Measurements from ENCODE around the gene SURF1.
"Not testable (repeated sequence)": the region's sequence is repeated elsewhere in the genome, so short reads cannot be mapped to it uniquely, and the experiment has no call there.

The SURF1 gene

GRCh38 chr9:133323991-133324703 lies 32.1 kb downstream of the SURF1 start:
- TF ChIP-seq POLR2A (IDR thresholded peaks at IDR 0.05; ENCODE audit: low read depth, low read length) (no peak), POLR2AphosphoS5 (IDR thresholded peaks at IDR 0.05; ENCODE audit: low read depth, low read length) (no peak), TAF1 (IDR thresholded peaks at IDR 0.05; ENCODE audit: borderline replicate concordance, low read depth, low read length) (no peak)
- no peak for FAIRE-seq
- DNase-seq (ENCODE audit: insufficient read length): no peak

- no peak for TF ChIP-seq POLR2A (IDR thresholded peaks at IDR 0.05; ENCODE audit: low read depth, low read length)
- no peak for TF ChIP-seq POLR2AphosphoS5 (IDR thresholded peaks at IDR 0.05; ENCODE audit: low read depth, low read length)
- no peak for TF ChIP-seq TAF1 (IDR thresholded peaks at IDR 0.05; ENCODE audit: borderline replicate concordance, low read depth, low read length)
- no peak for FAIRE-seq
- no peak for DNase-seq (ENCODE audit: insufficient read length)
Measured at GRCh38 chr9:133323211-133323610, 33.1 kb downstream of the SURF1 start.

GRCh38 chr9:133322701-133323100 lies 33.6 kb downstream of the SURF1 start:
- DNase-seq (ENCODE audit: insufficient read length): no peak
- TF ChIP-seq POLR2A (IDR thresholded peaks at IDR 0.05; ENCODE audit: low read depth, low read length) (no peak), POLR2AphosphoS5 (IDR thresholded peaks at IDR 0.05; ENCODE audit: low read depth, low read length) (no peak), TAF1 (IDR thresholded peaks at IDR 0.05; ENCODE audit: borderline replicate concordance, low read depth, low read length) (no peak)
- no peak for FAIRE-seq

- TF ChIP-seq TAF1 (IDR thresholded peaks at IDR 0.05; ENCODE audit: borderline replicate concordance, low read depth, low read length): no peak
- TF ChIP-seq POLR2AphosphoS5 (IDR thresholded peaks at IDR 0.05; ENCODE audit: low read depth, low read length): no peak
- TF ChIP-seq POLR2A (IDR thresholded peaks at IDR 0.05; ENCODE audit: low read depth, low read length): no peak
- DNase-seq (ENCODE audit: insufficient read length) (no peak), FAIRE-seq (no peak)
Measured at GRCh38 chr9:133321411-133321935, 34.8 kb downstream of the SURF1 start.

GRCh38 chr9:133320421-133320881 lies 35.8 kb downstream of the SURF1 start:
- no peak for TF ChIP-seq POLR2AphosphoS5 (IDR thresholded peaks at IDR 0.05; ENCODE audit: low read depth, low read length)
- TF ChIP-seq TAF1 (IDR thresholded peaks at IDR 0.05; ENCODE audit: borderline replicate concordance, low read depth, low read length): no peak
- no peak for TF ChIP-seq POLR2A (IDR thresholded peaks at IDR 0.05; ENCODE audit: low read depth, low read length)
- DNase-seq (ENCODE audit: insufficient read length) (no peak), FAIRE-seq (no peak)

GRCh38 chr9:133317551-133317950 lies 38.7 kb downstream of the SURF1 start:
- FAIRE-seq; DNase-seq (ENCODE audit: insufficient read length): not testable (repeated sequence)

- FAIRE-seq: no peak
- no peak for TF ChIP-seq POLR2A (IDR thresholded peaks at IDR 0.05; ENCODE audit: low read depth, low read length)
- no peak for DNase-seq (ENCODE audit: insufficient read length)
Measured at GRCh38 chr9:133315997-133316396, 40.3 kb downstream of the SURF1 start.

- TF ChIP-seq TAF1 (IDR thresholded peaks at IDR 0.05; ENCODE audit: borderline replicate concordance, low read depth, low read length): no peak
- no peak for TF ChIP-seq POLR2A (IDR thresholded peaks at IDR 0.05; ENCODE audit: low read depth, low read length)
- no peak for TF ChIP-seq POLR2AphosphoS5 (IDR thresholded peaks at IDR 0.05; ENCODE audit: low read depth, low read length)
- FAIRE-seq: no peak
- no peak for DNase-seq (ENCODE audit: insufficient read length)
Measured at GRCh38 chr9:133309608-133310007, 46.7 kb downstream of the SURF1 start.

GRCh38 chr9:133307301-133307700 lies 49.0 kb downstream of the SURF1 start:
- FAIRE-seq (no peak), DNase-seq (ENCODE audit: insufficient read length) (no peak)
- TF ChIP-seq POLR2AphosphoS5 (IDR thresholded peaks at IDR 0.05; ENCODE audit: low read depth, low read length): no peak
- TF ChIP-seq POLR2A (IDR thresholded peaks at IDR 0.05; ENCODE audit: low read depth, low read length): no peak
- no peak for TF ChIP-seq TAF1 (IDR thresholded peaks at IDR 0.05; ENCODE audit: borderline replicate concordance, low read depth, low read length)

- TF ChIP-seq TAF1 (IDR thresholded peaks at IDR 0.05; ENCODE audit: borderline replicate concordance, low read depth, low read length): no peak
- no peak for TF ChIP-seq POLR2AphosphoS5 (IDR thresholded peaks at IDR 0.05; ENCODE audit: low read depth, low read length)
- TF ChIP-seq POLR2A (IDR thresholded peaks at IDR 0.05; ENCODE audit: low read depth, low read length): no peak
- FAIRE-seq (no peak), DNase-seq (ENCODE audit: insufficient read length) (no peak)
Measured at GRCh38 chr9:133306242-133307204, 49.8 kb downstream of the SURF1 start.

- TF ChIP-seq TAF1 (IDR thresholded peaks at IDR 0.05; ENCODE audit: borderline replicate concordance, low read depth, low read length) (no peak), POLR2AphosphoS5 (IDR thresholded peaks at IDR 0.05; ENCODE audit: low read depth, low read length) (no peak), POLR2A (IDR thresholded peaks at IDR 0.05; ENCODE audit: low read depth, low read length) (no peak)
- no peak for DNase-seq (ENCODE audit: insufficient read length)
- no peak for FAIRE-seq
Measured at GRCh38 chr9:133305731-133306130, 50.6 kb downstream of the SURF1 start.
